Uterus (tissue), 4 donors: ENCODE measurements around the gene GCDH. TPM values are rescaled to one million over a fixed set of nuclear protein-coding genes. Genes with fewer than 3 reads are reported as not detected.

Experiments
- DNase-seq, 2 donors: peaks; one replicate each; pipeline ENCODE4 v3.0.0-alpha.2; 2019 to 2020
- H3K27ac ChIP-seq, 2 donors: fragments of 200-600 bp; sonication (generic); 1 replicate in 1 of 2; 2 replicates in 1 of 2; pipeline ENCODE4 v1.5.1; 2016 to 2018
- H3K27me3 ChIP-seq, 2 donors: fragments of 200-600 bp; sonication (generic); one replicate each; pipeline ENCODE4 v1.5.1; 2018 to 2019; ENCODE audit warnings: control low read depth in 1 of 2
- H3K36me3 ChIP-seq, 2 donors: fragments of 200-600 bp; sonication (generic); one replicate each; pipeline ENCODE4 v1.5.1; 2019; ENCODE audit warnings: control low read depth in 1 of 2
- H3K4me1 ChIP-seq, 2 donors: fragments of 200-600 bp; sonication (generic); one replicate each; pipeline ENCODE4 v1.5.1; 2018 to 2019; ENCODE audit warnings: control low read depth in 1 of 2
- H3K4me3 ChIP-seq, 2 donors: fragments of 200-600 bp; sonication (generic); 1 replicate in 1 of 2; 2 replicates in 1 of 2; pipeline ENCODE4 v1.5.1; 2018 to 2019; ENCODE audit warnings: mild to moderate bottlenecking in 1 of 2
- H3K9me3 ChIP-seq, 2 donors: fragments of 200-600 bp; sonication (generic); one replicate each; pipeline ENCODE4 v1.5.1; 2019; ENCODE audit warnings: control low read depth in 1 of 2
- CTCF ChIP-seq, 4 experiments: fragments of 200-600 bp in 2 of 4; fragments of 450-650 bp in 2 of 4; sonication (generic) in 2 of 4; IDR thresholded peaks; one replicate each; pipeline ENCODE4 v1.5.1; 2016 to 2019; ENCODE audit warnings: antibody characterized with exemption in 4 of 4, mild to moderate bottlenecking in 2 of 4, moderate library complexity in 1 of 4
- POLR2A ChIP-seq, 2 donors: fragments of 450-650 bp; IDR thresholded peaks; one replicate each; pipeline ENCODE4 v1.6.1; 2016; ENCODE audit warnings: antibody characterized with exemption in 2 of 2, mild to moderate bottlenecking in 1 of 2, moderate library complexity in 1 of 2
- intact Hi-C: fragments of 100-400 bp; cut with DNase I; formaldehyde crosslinking; loops from one replicate; pipeline ENCODE4 v1.15.1; 2023; ENCODE audit warnings: low total_unique reads
- total RNA-seq, 4 donors: library from RNA; depleted of rRNA in 3 of 4; stranded (reverse); fragments of >200 nt in 3 of 4; gene quantifications; one replicate each; pipeline versions ENCODE4 v1.1.0 to v1.2.4, GENCODE V29; 2014 to 2023
- donor health status: DM: yes; HTN: yes; CAD: no.

GCDH gene
- total RNA-seq, 4 donors from 2014 or later = 6.8 to 47.9 (median 18.2) TPM

GRCh38 chr19:12882589-12882988, 8.4 kb upstream of the GCDH start:
- intact Hi-C loops = no loop called here
- Histone ChIP-seq H3K4me3 (no peak overlapping the region), H3K36me3 (no peaks in the 10 kb centered on the region), H3K4me1 (peaks cover 0 to 9% of the 10 kb centered on the region in 2 donors), H3K27me3 (peaks cover 15 to 17% of the 10 kb centered on the region in 2 donors), H3K9me3 (peaks cover 0 to 10% of the 10 kb centered on the region in 2 donors), H3K27ac (no peak overlapping the region)
- TF ChIP-seq POLR2A (IDR thresholded peaks at IDR 0.05) (no peak), CTCF (IDR thresholded peaks at IDR 0.05) (no peak)
- DNase-seq = no peak

GRCh38 chr19:12884202-12884601, 6.8 kb upstream of the GCDH start:
- Histone ChIP-seq H3K27me3 (peaks cover 15 to 17% of the 10 kb centered on the region in 2 donors), H3K27ac (no peak overlapping the region), H3K4me1 (peaks cover 0 to 9% of the 10 kb centered on the region in 2 donors), H3K4me3 (no peak overlapping the region), H3K36me3 (no peaks in the 10 kb centered on the region), H3K9me3 (peaks cover 0 to 10% of the 10 kb centered on the region in 2 donors)
- intact Hi-C loops = no loop called here
- no peak for TF ChIP-seq CTCF (IDR thresholded peaks at IDR 0.05)
- TF ChIP-seq POLR2A (IDR thresholded peaks at IDR 0.05) = no peak
- DNase-seq = no peak

GRCh38 chr19:12884627-12884925, 6.4 kb upstream of the GCDH start:
- Histone ChIP-seq H3K4me1 (peaks cover 0 to 9% of the 10 kb centered on the region in 2 donors), H3K4me3 (no peak overlapping the region), H3K27me3 (peaks cover 15 to 17% of the 10 kb centered on the region in 2 donors), H3K36me3 (no peaks in the 10 kb centered on the region), H3K27ac (no peak overlapping the region), H3K9me3 (peaks cover 0 to 10% of the 10 kb centered on the region in 2 donors)
- TF ChIP-seq CTCF (IDR thresholded peaks at IDR 0.05) (no peak), POLR2A (IDR thresholded peaks at IDR 0.05) (no peak)
- DNase-seq = no peak
- intact Hi-C loops = no loop called here

GRCh38 chr19:12884926-12885748, 5.8 kb upstream of the GCDH start:
- H3K36me3 ChIP-seq = no peaks in the 10 kb centered on the region
- intact Hi-C loops = no loop called here
- H3K27ac ChIP-seq = no peak overlapping the region
- peak overlapping the region in 1 of 2 donors; percentile 2 for H3K4me3 ChIP-seq
- H3K27me3 ChIP-seq = peaks cover 15 to 17% of the 10 kb centered on the region in 2 donors
- H3K9me3 ChIP-seq = peaks cover 0 to 10% of the 10 kb centered on the region in 2 donors
- no peak for DNase-seq
- peak in 1 of 2 donors; percentile 6 for TF ChIP-seq POLR2A (IDR thresholded peaks at IDR 0.05)
- peak; percentile 13 to 40 (median 23) for TF ChIP-seq CTCF (IDR thresholded peaks at IDR 0.05)
- H3K4me1 ChIP-seq = peaks cover 0 to 9% of the 10 kb centered on the region in 2 donors
